Thymus (tissue), 11 donors: ENCODE data around the gene MGAT5B. TPM values are rescaled to one million over a fixed set of nuclear protein-coding genes. Genes with fewer than 3 reads are reported as not detected.

Experiments used
- DNase-seq, 9 donors: peaks; one replicate each; pipeline ENCODE4 v3.0.0-alpha.2; 2013; ENCODE audit warnings: low spot score in 9 of 9, low read depth in 6 of 9, missing footprints in 1 of 9
- H3K27ac ChIP-seq, 2 donors: one replicate each; pipeline ENCODE4 v1.5.1; 2013; ENCODE audit warnings: control low read depth in 1 of 2, low read depth in 1 of 2, low read length in 1 of 2, mild to moderate bottlenecking in 1 of 2, moderate library complexity in 1 of 2
- H3K27me3 ChIP-seq, 2 donors: one replicate each; pipeline ENCODE4 v1.5.1; 2013; ENCODE audit warnings: low read length in 1 of 2; ENCODE audit not compliant: control insufficient read depth in 2 of 2, insufficient read depth in 1 of 2
- H3K36me3 ChIP-seq, 2 donors: one replicate each; pipeline ENCODE4 v1.5.1; 2013; ENCODE audit warnings: low read length in 1 of 2, mild to moderate bottlenecking in 1 of 2, moderate library complexity in 1 of 2; ENCODE audit not compliant: control insufficient read depth in 2 of 2, insufficient read depth in 2 of 2
- H3K4me1 ChIP-seq, 2 donors: one replicate each; pipeline ENCODE4 v1.5.1; 2013; ENCODE audit warnings: low read length in 2 of 2; ENCODE audit not compliant: control insufficient read depth in 2 of 2, insufficient read depth in 2 of 2
- H3K4me3 ChIP-seq, 2 donors: one replicate each; pipeline ENCODE4 v1.5.1; 2013; ENCODE audit warnings: low read length in 2 of 2, control low read depth in 1 of 2, mild to moderate bottlenecking in 1 of 2
- H3K9me3 ChIP-seq, 2 donors: one replicate each; pipeline ENCODE4 v1.5.1; 2013; ENCODE audit warnings: low read length in 1 of 2, mild to moderate bottlenecking in 1 of 2; ENCODE audit not compliant: control insufficient read depth in 2 of 2, insufficient read depth in 1 of 2
- WGBS: extraction: QIAGEN DNeasy Blood & Tissue Kit; methylation state at CpG from one replicate; pipeline ENCODE4 v1.1.7; 2013; 5-methylcytosine and 5-hydroxymethylcytosine counted together
- polyA plus RNA-seq: library from polyadenylated mRNA; stranded (reverse); fragments of 200-250 nt; gene quantifications from one replicate; pipeline ENCODE4 v1.2.3, GENCODE V29; 2013
- total RNA-seq: library from RNA; stranded (reverse); fragments of 120-200 nt; gene quantifications from one replicate; pipeline ENCODE4 v1.2.4, GENCODE V29; 2013
- donor health status: healthy.

The MGAT5B gene
- total and polyA plus RNA-seq, 2 donors: 0.09 to 1.0 TPM

DNA sequence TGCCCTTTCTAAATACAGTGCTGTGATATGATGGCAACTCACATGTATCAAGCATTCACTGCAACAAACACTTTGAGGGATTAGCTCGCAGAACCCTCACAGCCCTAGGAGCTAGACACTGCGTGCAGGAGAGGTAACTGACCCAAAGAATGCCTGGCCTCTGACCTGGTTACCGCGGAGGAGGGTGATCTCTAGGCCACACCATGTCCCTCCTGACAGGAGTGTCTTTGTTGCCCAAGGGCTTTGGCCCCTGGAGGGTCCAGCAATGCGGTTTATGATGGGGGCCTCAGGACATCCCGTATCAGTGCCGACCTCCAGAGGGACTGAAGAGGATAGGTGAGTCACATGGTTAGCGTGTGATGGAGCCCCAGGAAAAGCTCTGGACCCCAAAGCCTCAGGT lies 130.6 kb downstream of the MGAT5B start:
- DNase-seq: no peak
- peak overlapping the region; percentile 91 to 99 for H3K27ac ChIP-seq
- no peaks in the 10 kb centered on the region for H3K27me3 ChIP-seq
- H3K4me3 ChIP-seq: peak overlapping the region; percentile 62 to 64
- peaks cover 25 to 62% of the 10 kb centered on the region in 2 donors for H3K4me1 ChIP-seq
- WGBS: 91% methylated on average over 8 of the region's 8 CpGs
- peaks cover 1 to 3% of the 10 kb centered on the region in 2 donors for H3K9me3 ChIP-seq
- H3K36me3 ChIP-seq: no peaks in the 10 kb centered on the region

Other genes starting within 250 kb of the MGAT5B start
- gene ST6GALNAC1, start 224.6 kb upstream of the MGAT5B start, total RNA-seq: 1.4 TPM
- gene ST6GALNAC1, start 224.6 kb upstream of the MGAT5B start, polyA plus RNA-seq: 1.6 TPM
- 24.6 TPM for gene MXRA7, start 157.4 kb upstream of the MGAT5B start, total RNA-seq
- gene MXRA7, start 157.4 kb upstream of the MGAT5B start, polyA plus RNA-seq: 47.1 TPM
- 14.4 TPM for gene JMJD6, start 141.8 kb upstream of the MGAT5B start, total RNA-seq
- 31.9 TPM for gene JMJD6, start 141.8 kb upstream of the MGAT5B start, polyA plus RNA-seq
- gene METTL23, start 141.6 kb upstream of the MGAT5B start, total RNA-seq: 38.3 TPM
- gene METTL23, start 141.6 kb upstream of the MGAT5B start, polyA plus RNA-seq: 70.1 TPM
- 245 TPM for gene SRSF2, start 131.1 kb upstream of the MGAT5B start, total RNA-seq
- gene SRSF2, start 131.1 kb upstream of the MGAT5B start, polyA plus RNA-seq: 225 TPM
- 16.8 TPM for gene MFSD11, start 130.3 kb upstream of the MGAT5B start, total RNA-seq
- 17.3 TPM for gene MFSD11, start 130.3 kb upstream of the MGAT5B start, polyA plus RNA-seq